B cell (primary cell): ENCODE results near the gene SCN10A. TPM values are rescaled to one million over a fixed set of nuclear protein-coding genes. Genes with fewer than 3 reads are reported as not detected.

Experiments used
- ATAC-seq: fragments of 200-7000 bp; cut with Tn5 transposase; one replicate; pipeline ENCODE4 v1.10.0; 2021; ENCODE audit warnings: low read depth, mild to moderate bottlenecking, moderate number of reproducible peaks, moderate library complexity
- CTCF ChIA-PET: fragments of 350-600 bp; sonication (Branson Sonifier 250); formaldehyde crosslinking; loops from one replicate; lab custom pipeline; 2021; ENCODE audit warnings: antibody characterized with exemption, inconsistent platforms; lab: Charles Lee
- POLR2A ChIA-PET: fragments of 350-600 bp; sonication (Branson Sonifier 250); formaldehyde crosslinking; loops from one replicate; lab custom pipeline; 2021; ENCODE audit warnings: antibody characterized with exemption; lab: Charles Lee
- DNase-seq: peaks from one replicate; pipeline ENCODE4 v3.0.0; 2013
- H2AFZ ChIP-seq: 2 replicates; pipeline ENCODE4 v1.6.1; 2012; ENCODE audit warnings: mild to moderate bottlenecking, low read depth, low read length; ENCODE audit not compliant: insufficient read depth, poor library complexity, severe bottlenecking
- H3K27ac ChIP-seq, 2 donors: 1 replicate in 1 of 2; 2 replicates in 1 of 2; pipeline ENCODE4 v1.5.1; 2012 to 2013; ENCODE audit warnings: low read length in 2 of 2, mild to moderate bottlenecking in 2 of 2, moderate library complexity in 1 of 2
- H3K27me3 ChIP-seq, 4 experiments: fragments of 200-600 bp in 1 of 4; sonication (generic) in 1 of 4; replicated peaks in 1 of 4; 1 replicate in 2 of 4; 2 replicates in 2 of 4; pipeline versions ENCODE4 v1.6.1 to v1.7.0; 2013 to 2016; ENCODE audit warnings: low read length in 3 of 4, mild to moderate bottlenecking in 2 of 4, mixed read lengths in 1 of 4, moderate library complexity in 1 of 4; ENCODE audit not compliant: insufficient read depth in 4 of 4, control insufficient read depth in 3 of 4; ENCODE audit errors: control extremely low read depth in 1 of 4
- H3K36me3 ChIP-seq, 2 experiments: replicated peaks in 1 of 2; 1 replicate in 1 of 2; 2 replicates in 1 of 2; pipeline versions ENCODE4 v1.6.1 to v1.7.1; 2013; ENCODE audit warnings: low read length in 1 of 2; ENCODE audit not compliant: insufficient read depth in 2 of 2, control insufficient read depth in 1 of 2; ENCODE audit errors: control extremely low read depth in 1 of 2, extremely low read depth in 1 of 2
- H3K4me1 ChIP-seq, 2 donors: fragments of 200-600 bp in 1 of 2; sonication (generic) in 1 of 2; 1 replicate in 1 of 2; 2 replicates in 1 of 2; pipeline versions ENCODE4 v1.5.1 to v1.6.1; 2013 to 2017; ENCODE audit warnings: low read length in 2 of 2; ENCODE audit not compliant: control insufficient read depth in 2 of 2, insufficient read depth in 2 of 2
- H3K4me2 ChIP-seq: replicated peaks from 2 replicates; pipeline ENCODE3; 2012; ENCODE audit warnings: mild to moderate bottlenecking, low read depth, low read length; ENCODE audit not compliant: poor library complexity, severe bottlenecking
- H3K4me3 ChIP-seq, 5 experiments: fragments of 200-600 bp in 1 of 5; sonication (generic) in 1 of 5; 1 replicate in 3 of 5; 2 replicates in 2 of 5; pipeline versions ENCODE4 v1.5.1 to v1.7.0; 2011 to 2016; ENCODE audit warnings: low read length in 4 of 5, mild to moderate bottlenecking in 4 of 5, low read depth in 2 of 5, control low read depth in 1 of 5, moderate library complexity in 1 of 5; ENCODE audit not compliant: insufficient read depth in 1 of 5; ENCODE audit errors: control extremely low read depth in 1 of 5, extremely low read depth in 1 of 5
- H3K79me2 ChIP-seq: fragments of 200-600 bp; sonication (generic); one replicate; pipeline ENCODE4 v1.6.0; 2016; ENCODE audit warnings: low read length; ENCODE audit not compliant: control insufficient read depth, insufficient read depth
- H3K9ac ChIP-seq: fragments of 200-600 bp; sonication (generic); 2 replicates; pipeline ENCODE4 v1.6.1; 2017; ENCODE audit warnings: mild to moderate bottlenecking, low read length, moderate library complexity
- H3K9me3 ChIP-seq, 3 donors: one replicate each; pipeline versions ENCODE4 v1.6.1 to v1.7.1; 2013; ENCODE audit warnings: low read length in 2 of 3; ENCODE audit not compliant: control insufficient read depth in 2 of 3, insufficient read depth in 1 of 3; ENCODE audit errors: control extremely low read depth in 1 of 3
- H4K20me1 ChIP-seq: 2 replicates; pipeline ENCODE4 v1.6.0; 2012; ENCODE audit warnings: mild to moderate bottlenecking, low read length; ENCODE audit not compliant: insufficient read depth, control insufficient read depth, poor library complexity, severe bottlenecking
- H3K27ac Mint-ChIP-seq: one replicate; pipeline ENCODE4 v1.8.0; 2021; ENCODE audit warnings: mixed read lengths
- H3K27me3 Mint-ChIP-seq: one replicate; pipeline ENCODE4 v1.8.0; 2021; ENCODE audit warnings: mixed read lengths
- H3K4me1 Mint-ChIP-seq: one replicate; pipeline ENCODE4 v1.8.0; 2021; ENCODE audit warnings: mixed read lengths
- H3K4me3 Mint-ChIP-seq: one replicate; pipeline ENCODE4 v1.8.0; 2021; ENCODE audit warnings: mixed read lengths
- H3K9me3 Mint-ChIP-seq: one replicate; pipeline ENCODE4 v1.8.0; 2022; ENCODE audit warnings: mixed read lengths; ENCODE audit not compliant: insufficient read depth
- EZH2 ChIP-seq: IDR thresholded peaks from 2 replicates; pipeline ENCODE4 v1.6.1; 2012; ENCODE audit warnings: borderline replicate concordance, low read depth, mild to moderate bottlenecking, moderate library complexity, low read length; ENCODE audit not compliant: insufficient read depth, poor library complexity, severe bottlenecking
- WGBS: methylation state at CpG from one replicate; pipeline ENCODE4 v1.1.5; 2013; ENCODE audit warnings: missing lambda C conversion rate; ENCODE audit not compliant: insufficient coverage; 5-methylcytosine and 5-hydroxymethylcytosine counted together
- intact Hi-C: fragments of 100-400 bp; cut with micrococcal nuclease; formaldehyde crosslinking; loops from one replicate; pipeline ENCODE4 v1.10.0; 2022
- polyA plus RNA-seq: library from polyadenylated mRNA; depleted of rRNA; stranded (reverse); fragments of >200 nt; gene quantifications from 2 replicates; pipeline ENCODE4 v1.2.3, GENCODE V29; 2012
- total RNA-seq, 2 donors: library from RNA; stranded (reverse); fragments of 120-200 nt in 1 of 2; gene quantifications; 1 replicate in 1 of 2; 2 replicates in 1 of 2; pipeline versions ENCODE4 v1.2.3 to v1.2.4, GENCODE V29; 2013 to 2022
- TF ChIP-seq, protein P1 (sequence below): fragments of 200-600 bp; IDR thresholded peaks from one replicate; pipeline ENCODE4 v1.8.0; 2022; ENCODE audit warnings: antibody characterized with exemption, mild to moderate bottlenecking

Gene SCN10A
- total and polyA plus RNA-seq, 2 donors (not counting 1 experiment from before 2014, with no cell fraction given) = not detected

DNA sequence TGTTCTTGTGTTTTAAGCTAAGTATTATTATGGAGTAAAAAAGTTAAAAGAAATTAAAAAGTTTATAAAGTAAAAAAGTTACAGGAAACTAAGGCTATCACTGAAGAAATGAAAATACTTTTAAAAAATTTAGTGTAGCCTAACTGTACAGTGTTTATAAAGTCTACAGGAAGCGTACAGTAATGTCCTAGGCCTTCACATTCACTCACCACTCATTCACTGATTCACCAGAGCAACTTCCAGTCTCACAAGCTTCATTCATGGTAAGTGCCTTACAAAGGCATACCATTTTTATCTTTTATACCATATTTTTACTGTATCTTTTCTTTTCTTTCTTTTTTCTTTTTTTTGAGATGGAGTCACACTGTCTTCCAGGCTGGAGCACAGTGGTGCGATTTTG lies 125.8 kb downstream of the SCN10A start:
- Histone ChIP-seq H3K4me2 (no peak overlapping the region), H3K9me3 (no peaks in the 10 kb centered on the region), H3K4me3 (no peak overlapping the region), H3K4me1 (no peaks in the 10 kb centered on the region), H3K36me3 (no peaks in the 10 kb centered on the region), H4K20me1 (no peaks in the 10 kb centered on the region), H3K9ac (no peak overlapping the region), H3K27me3 (no peaks in the 10 kb centered on the region), H2AFZ (no peak overlapping the region), H3K27ac (no peak overlapping the region), H3K79me2 (no peaks in the 10 kb centered on the region)
- no peak overlapping the region for H3K27ac Mint-ChIP-seq
- POLR2A ChIA-PET = no interaction called here
- TF ChIP-seq, protein P1, sequence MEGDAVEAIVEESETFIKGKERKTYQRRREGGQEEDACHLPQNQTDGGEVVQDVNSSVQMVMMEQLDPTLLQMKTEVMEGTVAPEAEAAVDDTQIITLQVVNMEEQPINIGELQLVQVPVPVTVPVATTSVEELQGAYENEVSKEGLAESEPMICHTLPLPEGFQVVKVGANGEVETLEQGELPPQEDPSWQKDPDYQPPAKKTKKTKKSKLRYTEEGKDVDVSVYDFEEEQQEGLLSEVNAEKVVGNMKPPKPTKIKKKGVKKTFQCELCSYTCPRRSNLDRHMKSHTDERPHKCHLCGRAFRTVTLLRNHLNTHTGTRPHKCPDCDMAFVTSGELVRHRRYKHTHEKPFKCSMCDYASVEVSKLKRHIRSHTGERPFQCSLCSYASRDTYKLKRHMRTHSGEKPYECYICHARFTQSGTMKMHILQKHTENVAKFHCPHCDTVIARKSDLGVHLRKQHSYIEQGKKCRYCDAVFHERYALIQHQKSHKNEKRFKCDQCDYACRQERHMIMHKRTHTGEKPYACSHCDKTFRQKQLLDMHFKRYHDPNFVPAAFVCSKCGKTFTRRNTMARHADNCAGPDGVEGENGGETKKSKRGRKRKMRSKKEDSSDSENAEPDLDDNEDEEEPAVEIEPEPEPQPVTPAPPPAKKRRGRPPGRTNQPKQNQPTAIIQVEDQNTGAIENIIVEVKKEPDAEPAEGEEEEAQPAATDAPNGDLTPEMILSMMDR = no peak
- no peak for TF ChIP-seq EZH2
- intact Hi-C loops = no loop called here
- no peak for ATAC-seq
- no peaks in the 10 kb centered on the region for H3K27me3 Mint-ChIP-seq
- no peaks in the 10 kb centered on the region for H3K9me3 Mint-ChIP-seq
- no peak overlapping the region for H3K4me3 Mint-ChIP-seq
- no peak for DNase-seq
- CTCF ChIA-PET = no interaction called here
- no peaks in the 10 kb centered on the region for H3K4me1 Mint-ChIP-seq
- 88% methylated on average over 2 of the region's 2 CpGs for WGBS

- Histone ChIP-seq H3K4me2 (no peak overlapping the region), H2AFZ (no peak overlapping the region), H3K9ac (no peak overlapping the region), H3K4me3 (no peak overlapping the region), H3K27ac (no peak overlapping the region), H3K9me3 (no peaks in the 10 kb centered on the region), H4K20me1 (no peaks in the 10 kb centered on the region), H3K36me3 (no peaks in the 10 kb centered on the region), H3K27me3 (no peaks in the 10 kb centered on the region), H3K79me2 (no peaks in the 10 kb centered on the region), H3K4me1 (no peaks in the 10 kb centered on the region)
- ChIA-PET CTCF (no interaction called here), POLR2A (no interaction called here)
- Mint-ChIP-seq H3K9me3 (no peaks in the 10 kb centered on the region), H3K4me1 (no peaks in the 10 kb centered on the region), H3K27me3 (no peaks in the 10 kb centered on the region), H3K4me3 (no peak overlapping the region), H3K27ac (no peak overlapping the region)
- no peak for DNase-seq
- intact Hi-C loops = no loop called here
- TF ChIP-seq, protein P1 = no peak
- no peak for TF ChIP-seq EZH2
- no CpG with 5 or more reads among the region's 3 CpGs for WGBS
- ATAC-seq = no peak
These were observed 126.2 kb downstream of the SCN10A start for GRCh38 chr3:38689774-38690173.
